Fibroblast of upper back skin (primary cell): ENCODE measurements around the gene NELL2.
"Not testable (repeated sequence)": the region's sequence is repeated elsewhere in the genome, so short reads cannot be mapped to it uniquely, and the experiment has no call there.

Experiments
- DNase-seq: peaks from one replicate; pipeline ENCODE4 v3.0.0-alpha.2; 2013

Gene NELL2

GRCh38 chr12:44875954-44876543, at the start of gene NELL2:
Gene NELL2, minus strand, starts transcription at chr12:44876315. Its CDS starts 446 bp downstream, at chr12:44875869.
- DNase-seq: peak; percentile 11

GRCh38 chr12:44921736-44922135, 45.6 kb upstream of the NELL2 start:
- DNase-seq: no peak

- no peak for DNase-seq
Observed at GRCh38 chr12:44917141-44917540, 41.0 kb upstream of the NELL2 start.

GRCh38 chr12:44915958-44916357, 39.8 kb upstream of the NELL2 start:
- no peak for DNase-seq

GRCh38 chr12:44904321-44904720, 28.2 kb upstream of the NELL2 start:
- DNase-seq: no peak

DNA sequence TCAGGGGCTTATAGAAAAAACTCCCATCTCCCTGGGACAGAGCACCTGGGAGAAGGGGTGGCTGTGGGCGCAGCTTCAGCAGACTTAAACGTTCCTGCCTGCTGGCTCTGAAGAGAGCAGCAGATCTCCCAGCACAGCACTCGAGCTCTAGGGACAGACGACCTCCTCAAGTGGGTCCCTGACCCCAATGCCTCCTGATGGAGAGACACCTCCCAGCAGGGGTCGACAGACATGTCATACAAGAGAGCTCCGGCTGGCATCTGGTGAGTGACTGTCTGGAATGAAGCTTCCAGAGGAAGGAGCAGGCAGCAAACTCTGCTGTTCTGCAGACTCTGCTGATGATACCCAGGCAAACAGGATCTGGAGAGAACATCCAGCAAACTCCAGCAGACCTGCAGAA, 22.0 kb upstream of the NELL2 start:
- DNase-seq: not testable (repeated sequence)

- DNase-seq: no peak
Observed at GRCh38 chr12:44889926-44890325, 13.8 kb upstream of the NELL2 start.

- DNase-seq: no peak
Observed at GRCh38 chr12:44889162-44889561, 13.0 kb upstream of the NELL2 start.

- DNase-seq: no peak
Observed at GRCh38 chr12:44885902-44886301, 9.8 kb upstream of the NELL2 start.

DNA sequence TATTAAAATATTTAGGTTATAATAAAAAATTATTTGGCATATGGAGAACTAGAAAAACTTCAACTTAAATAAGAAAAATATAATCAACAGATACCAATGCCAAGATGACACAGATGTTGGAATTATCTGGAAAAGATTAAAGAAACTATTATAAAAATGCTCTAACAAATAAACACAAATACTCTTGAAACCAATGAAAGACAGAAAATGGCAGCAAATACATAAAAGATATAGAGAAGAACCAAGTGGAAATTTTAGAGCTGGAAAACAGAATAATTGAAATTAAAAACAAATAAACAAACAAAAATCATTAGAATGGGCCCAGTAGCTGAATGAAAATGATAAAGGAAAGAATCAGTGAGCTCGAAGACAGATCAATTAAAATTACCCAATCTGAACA, 5.1 kb upstream of the NELL2 start:
- DNase-seq: no peak

DNA sequence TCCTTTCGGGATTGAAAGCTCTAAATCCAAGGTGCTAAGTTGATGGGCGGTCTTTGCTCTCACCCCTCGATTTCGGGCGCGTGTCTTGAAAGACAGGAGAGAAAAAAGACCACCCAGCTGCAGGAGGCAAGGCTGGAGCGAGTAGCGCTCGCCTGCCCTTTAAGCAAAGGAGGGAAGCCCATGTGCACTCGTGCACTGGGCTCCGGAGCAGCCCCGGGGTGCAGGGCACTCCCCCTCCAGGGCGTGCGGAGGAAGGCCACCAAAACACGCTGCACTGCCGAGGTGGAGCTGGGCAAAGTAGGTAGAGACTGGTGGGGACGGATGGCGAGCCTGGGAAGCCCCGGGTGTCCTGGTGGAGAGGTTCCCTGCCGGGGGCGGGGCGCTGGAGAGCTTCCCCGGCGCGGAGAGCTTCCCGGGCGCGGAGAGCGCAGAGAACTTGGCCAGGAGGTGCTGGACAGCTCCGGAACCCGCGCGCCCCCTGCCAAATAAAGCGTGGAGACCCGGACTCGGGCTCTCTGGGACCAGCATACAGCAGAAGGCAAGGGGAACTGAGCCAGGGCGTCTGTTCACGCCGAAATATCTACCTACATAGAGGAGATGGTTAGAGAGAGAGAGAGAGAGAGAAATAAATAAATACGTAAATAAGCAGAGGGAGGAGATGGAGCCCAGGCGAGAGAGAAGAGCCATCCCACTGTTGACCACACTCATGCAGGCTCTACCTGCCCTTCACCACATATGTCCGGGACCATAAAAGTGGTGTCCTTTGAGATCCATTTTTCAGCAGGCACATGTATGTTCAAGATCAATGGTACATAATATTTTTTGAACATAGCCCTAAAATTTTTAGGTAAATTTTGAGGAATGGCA, 662 bp upstream of the NELL2 start:
- DNase-seq: no peak

DNA sequence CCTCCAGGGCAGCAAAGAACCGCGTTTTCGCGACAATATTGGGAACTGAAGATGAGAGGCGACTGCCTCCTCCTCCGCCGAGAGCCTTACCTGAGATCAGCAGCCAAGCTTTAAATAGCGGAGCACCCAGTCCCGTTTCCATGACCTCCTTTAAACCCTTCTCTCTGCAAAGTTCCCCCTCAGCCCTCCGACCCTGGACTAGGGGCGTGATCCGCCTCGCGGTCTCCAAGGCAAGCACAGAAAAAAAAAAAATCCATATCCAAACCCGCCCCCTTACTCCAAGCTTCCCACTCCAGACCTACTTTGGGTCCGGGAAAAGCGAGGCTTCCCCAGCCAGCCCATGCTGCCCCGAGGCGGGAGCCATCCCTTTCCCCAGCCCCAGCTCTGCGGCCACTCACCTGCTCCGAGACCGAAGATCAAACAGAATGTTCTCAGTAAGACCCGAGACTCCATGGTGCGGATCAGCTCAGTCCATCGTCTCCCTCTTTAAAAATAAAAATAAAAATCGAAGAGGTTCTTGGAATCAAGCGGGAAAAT, 630 bp downstream of the NELL2 start:
- DNase-seq: no peak

DNA sequence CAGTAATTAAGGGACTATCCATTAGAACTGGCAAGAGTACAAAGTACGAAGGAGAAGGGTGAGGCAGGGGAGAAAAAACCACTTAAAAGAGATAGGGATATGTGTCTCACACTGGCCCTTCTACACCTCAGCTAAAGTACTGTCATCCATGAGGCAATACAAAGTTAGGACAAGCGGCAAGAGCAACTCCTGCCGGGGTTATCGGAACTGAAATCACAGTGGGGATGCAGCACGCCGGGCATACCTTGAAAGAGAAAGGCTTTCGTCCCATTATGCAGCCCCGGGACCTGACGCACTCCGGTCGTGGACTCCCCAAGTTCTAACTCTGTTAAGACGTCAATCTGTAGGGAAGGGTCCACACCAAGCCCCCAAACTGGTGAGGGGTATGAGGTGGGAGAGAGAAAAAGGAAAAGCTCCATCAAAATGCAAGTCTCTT, 1.1 kb downstream of the NELL2 start:
- no peak for DNase-seq

GRCh38 chr12:44873898-44874297, 2.2 kb downstream of the NELL2 start:
- no peak for DNase-seq

DNA sequence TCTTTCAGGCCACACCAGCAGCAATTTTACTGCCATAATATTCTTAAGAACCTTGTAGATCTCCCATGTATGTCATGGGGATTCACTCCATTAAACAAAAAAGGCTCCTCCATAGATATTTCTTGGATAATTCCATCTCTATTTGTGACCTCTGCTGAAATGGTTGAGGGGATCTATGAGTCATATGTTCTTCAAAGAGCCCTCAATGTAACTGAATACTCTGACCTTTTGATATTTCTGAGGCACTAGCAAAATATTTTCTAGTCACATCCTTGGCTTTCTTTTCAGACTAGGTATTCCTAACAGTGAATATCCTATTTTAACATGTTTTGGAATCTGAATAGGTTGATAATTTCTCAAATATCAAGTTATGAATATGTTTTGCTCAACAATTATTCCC, 6.6 kb downstream of the NELL2 start:
- DNase-seq: no peak

- DNase-seq: no peak
Observed at GRCh38 chr12:44863867-44864266, 12.2 kb downstream of the NELL2 start.

- no peak for DNase-seq
Observed at GRCh38 chr12:44859998-44860689, 16.0 kb downstream of the NELL2 start.

GRCh38 chr12:44858226-44858855, 17.8 kb downstream of the NELL2 start:
- DNase-seq: no peak

DNA sequence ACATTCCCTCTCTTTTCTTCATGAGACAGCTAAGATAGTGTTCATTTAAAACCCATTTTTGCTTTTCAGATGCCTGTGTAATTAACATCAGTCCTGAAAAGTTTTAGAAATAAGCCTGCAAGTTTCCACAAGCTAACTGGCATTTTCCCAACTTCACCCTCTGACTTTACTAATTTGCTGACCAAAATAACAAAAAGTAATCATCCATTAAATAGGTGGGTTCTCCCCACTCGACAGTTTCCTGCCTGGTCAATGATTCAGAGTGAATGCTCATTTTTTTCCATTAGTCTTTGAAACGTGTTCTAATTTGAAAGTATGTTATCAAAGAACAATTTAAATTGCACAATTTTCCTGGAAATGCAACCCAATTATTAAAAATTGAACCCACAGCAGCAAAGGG, 23.6 kb downstream of the NELL2 start:
- no peak for DNase-seq

GRCh38 chr12:44851586-44851985, 24.5 kb downstream of the NELL2 start:
- DNase-seq: no peak

DNA sequence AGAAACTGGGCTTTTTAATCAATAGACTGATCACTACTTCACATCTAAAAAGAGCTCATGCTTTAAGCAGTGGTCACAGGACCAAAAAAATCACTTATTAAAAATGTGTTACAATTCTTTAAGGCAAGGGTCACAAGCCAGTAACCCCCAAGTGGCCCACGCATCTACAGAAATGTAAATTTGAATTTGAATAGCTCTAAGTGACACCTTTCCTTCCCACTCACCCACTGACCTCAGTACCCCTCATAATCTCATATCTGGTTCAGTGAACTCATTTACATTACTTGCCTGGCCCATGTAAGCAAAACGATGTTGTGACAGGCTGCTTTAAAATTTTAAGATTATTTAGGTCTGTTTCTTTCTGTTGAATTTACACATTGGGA, 27.4 kb downstream of the NELL2 start:
- DNase-seq: no peak

DNA sequence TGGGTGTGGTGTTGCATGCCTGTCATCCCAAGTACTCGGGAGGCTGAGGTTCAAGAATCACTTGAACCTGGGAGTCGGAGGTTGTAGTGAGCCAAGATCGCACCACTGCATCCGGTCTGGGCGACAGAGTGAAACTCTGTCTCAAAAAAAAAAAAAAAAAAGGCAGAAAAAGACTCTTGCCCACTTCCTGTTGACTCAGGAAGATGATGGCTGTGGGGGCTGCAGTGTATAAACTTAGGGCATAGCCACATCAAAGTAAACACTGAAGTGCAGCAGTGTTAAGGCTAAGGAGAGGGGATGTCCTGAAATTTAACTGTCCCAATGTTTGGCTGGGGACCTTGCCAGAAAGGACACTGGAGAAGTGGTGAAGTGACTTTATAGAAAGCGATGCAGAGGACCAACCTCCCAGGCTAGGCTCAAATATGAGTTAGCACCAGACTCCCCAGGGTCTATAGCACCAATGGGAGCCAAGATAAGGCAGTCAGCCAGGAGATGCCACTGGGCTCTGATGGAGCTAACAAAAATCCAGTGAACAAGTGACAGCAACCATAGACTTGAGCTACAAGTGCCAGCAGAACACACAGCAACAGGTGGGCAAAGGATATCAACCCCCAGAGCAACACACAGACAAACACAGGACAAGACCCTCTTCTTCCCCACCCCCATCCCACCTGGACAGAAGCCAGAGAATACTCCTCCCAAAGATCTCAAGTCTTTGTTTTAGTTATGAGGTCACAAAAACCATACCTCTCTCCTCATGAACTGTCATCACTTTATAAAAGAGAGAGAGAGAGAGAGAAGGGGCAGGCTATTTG, 28.0 kb downstream of the NELL2 start:
- DNase-seq: no peak
